ENCODE measurements around the gene MVK.

GRCh38 chr12:109557200-109557599 lies 16.4 kb upstream of the MVK start:
- no peak for TF ChIP-seq POLR2A (IDR thresholded peaks at IDR 0.05; ENCODE audit: low read depth, low read length)
- TF ChIP-seq TAF1 (IDR thresholded peaks at IDR 0.05; ENCODE audit: low read depth, low read length), result no peak
- no peak for TF ChIP-seq POLR2AphosphoS5 (IDR thresholded peaks at IDR 0.05; ENCODE audit: low read depth, low read length)
- TF ChIP-seq PAX5 (IDR thresholded peaks at IDR 0.05; ENCODE audit: insufficient read depth, low read length, severe bottlenecking), result no peak

All from GM12891 (cell line).